ENCODE data around the gene KCNJ2.

DNA sequence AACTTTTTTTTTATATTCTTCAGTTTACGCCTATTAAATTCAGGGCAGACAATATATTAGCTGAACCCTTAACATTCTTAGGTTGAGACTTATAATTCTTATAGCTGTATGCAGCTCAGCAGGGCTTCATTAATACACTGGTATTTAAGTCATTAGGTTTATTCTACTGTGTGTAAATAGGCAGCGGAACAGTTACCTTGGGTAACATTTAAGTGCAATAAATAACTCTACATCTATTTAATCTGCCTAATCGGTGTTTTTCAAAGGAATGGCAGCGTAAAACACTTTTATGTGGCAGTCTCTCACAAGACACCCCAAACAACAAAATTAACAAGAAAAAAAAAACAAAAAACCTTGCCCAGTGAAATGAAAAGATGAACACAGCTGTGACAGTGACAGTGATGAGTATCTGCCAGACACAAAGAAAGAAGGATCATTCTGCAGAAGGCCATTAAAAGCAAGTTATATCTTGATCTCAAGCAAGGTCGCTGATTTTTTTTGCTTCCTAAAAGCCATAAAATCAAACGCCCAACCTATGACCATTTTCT is 32.6 kb downstream of the KCNJ2 start:
- TF ChIP-seq EZH2 (IDR thresholded peaks at IDR 0.05; ENCODE audit: low read length) = no peak
- TF ChIP-seq CTCF (optimal IDR thresholded peaks at IDR 0.05 in 1 of 3, IDR thresholded peaks at IDR 0.05 in 1 of 3, conservative IDR thresholded peaks at IDR 0.05 in 1 of 3; ENCODE audit: extremely low read depth in 1 of 3, insufficient read depth in 2 of 3, low read length in 3 of 3) = no peak
